ENCODE measurements around the gene PCDHGB5.

The PCDHGB5 gene

DNA sequence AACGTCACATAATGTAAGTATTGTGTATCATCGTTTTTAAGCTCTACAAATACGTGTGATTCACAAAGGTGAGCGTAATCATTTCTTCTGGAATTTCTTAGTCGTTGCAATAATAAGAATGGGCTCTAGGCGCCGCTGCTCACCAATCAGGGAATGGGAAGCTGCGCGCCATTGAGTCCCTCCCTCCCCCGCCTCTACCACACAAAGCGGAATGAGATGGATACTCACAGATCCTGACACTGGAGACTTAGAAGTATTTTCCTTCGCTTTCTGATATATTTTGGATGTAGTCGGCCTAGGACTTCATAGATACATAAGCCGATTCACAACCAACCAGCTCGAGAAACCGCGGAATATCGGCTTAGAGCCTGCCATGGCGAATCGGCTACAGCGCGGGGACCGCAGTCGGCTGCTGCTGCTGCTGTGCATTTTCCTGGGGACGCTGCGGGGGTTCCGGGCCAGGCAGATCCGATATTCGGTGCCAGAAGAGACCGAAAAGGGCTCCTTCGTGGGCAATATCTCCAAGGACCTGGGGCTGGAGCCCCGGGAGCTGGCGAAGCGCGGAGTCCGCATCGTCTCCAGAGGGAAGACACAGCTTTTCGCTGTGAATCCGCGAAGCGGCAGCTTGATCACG lies 23.2 kb downstream of the PCDHGB5 start, which contains the start of gene PCDHGA11:
TSS of gene PCDHGA11 (plus strand) at position 197 of the 634 bp plus-strand sequence. CDS start at position 374, 177 bp downstream.
- no peak for TF ChIP-seq POLR2AphosphoS5 (IDR thresholded peaks at IDR 0.05; ENCODE audit: low read depth)
- TF ChIP-seq, protein P1, sequence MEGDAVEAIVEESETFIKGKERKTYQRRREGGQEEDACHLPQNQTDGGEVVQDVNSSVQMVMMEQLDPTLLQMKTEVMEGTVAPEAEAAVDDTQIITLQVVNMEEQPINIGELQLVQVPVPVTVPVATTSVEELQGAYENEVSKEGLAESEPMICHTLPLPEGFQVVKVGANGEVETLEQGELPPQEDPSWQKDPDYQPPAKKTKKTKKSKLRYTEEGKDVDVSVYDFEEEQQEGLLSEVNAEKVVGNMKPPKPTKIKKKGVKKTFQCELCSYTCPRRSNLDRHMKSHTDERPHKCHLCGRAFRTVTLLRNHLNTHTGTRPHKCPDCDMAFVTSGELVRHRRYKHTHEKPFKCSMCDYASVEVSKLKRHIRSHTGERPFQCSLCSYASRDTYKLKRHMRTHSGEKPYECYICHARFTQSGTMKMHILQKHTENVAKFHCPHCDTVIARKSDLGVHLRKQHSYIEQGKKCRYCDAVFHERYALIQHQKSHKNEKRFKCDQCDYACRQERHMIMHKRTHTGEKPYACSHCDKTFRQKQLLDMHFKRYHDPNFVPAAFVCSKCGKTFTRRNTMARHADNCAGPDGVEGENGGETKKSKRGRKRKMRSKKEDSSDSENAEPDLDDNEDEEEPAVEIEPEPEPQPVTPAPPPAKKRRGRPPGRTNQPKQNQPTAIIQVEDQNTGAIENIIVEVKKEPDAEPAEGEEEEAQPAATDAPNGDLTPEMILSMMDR (IDR thresholded peaks at IDR 0.05; ENCODE audit: insufficient read depth, low read length): peak; percentile 60
- Histone ChIP-seq H3K27ac (replicated peaks) (no peak within 1 kb of the TSS), H3K27me3 (ENCODE audit: insufficient read depth, poor library complexity, severe bottlenecking) (peaks cover 13% of the 10 kb centered on the region), H3K4me3 (replicated peaks; ENCODE audit: insufficient read depth, low read length) (peak within 1 kb of the TSS; percentile 69)
- DNase-seq (ENCODE audit: low read depth in 1 of 2, low spot score in 1 of 2): peak in 1 of 2 experiments; percentile 68

DNA sequence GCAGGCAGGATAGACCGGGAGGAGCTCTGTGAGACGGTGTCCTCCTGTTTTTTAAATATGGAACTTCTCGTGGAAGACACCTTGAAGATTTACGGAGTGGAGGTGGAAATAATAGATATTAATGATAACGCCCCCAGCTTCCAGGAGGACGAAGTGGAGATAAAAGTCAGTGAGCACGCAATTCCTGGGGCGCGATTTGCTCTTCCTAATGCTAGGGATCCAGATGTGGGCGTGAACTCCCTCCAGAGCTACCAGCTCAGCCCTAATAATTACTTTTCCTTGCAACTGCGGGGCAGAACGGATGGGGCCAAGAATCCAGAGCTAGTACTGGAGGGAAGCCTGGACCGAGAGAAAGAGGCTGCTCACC lies 23.7 kb downstream of the PCDHGB5 start:
- TF ChIP-seq, protein P1 (IDR thresholded peaks at IDR 0.05; ENCODE audit: insufficient read depth, low read length): no peak
- TF ChIP-seq SPI1 (IDR thresholded peaks at IDR 0.05; ENCODE audit: borderline replicate concordance, low read depth): no peak
- no peak for TF ChIP-seq GABPA (IDR thresholded peaks at IDR 0.05; ENCODE audit: low read depth)
- TF ChIP-seq, protein P2, sequence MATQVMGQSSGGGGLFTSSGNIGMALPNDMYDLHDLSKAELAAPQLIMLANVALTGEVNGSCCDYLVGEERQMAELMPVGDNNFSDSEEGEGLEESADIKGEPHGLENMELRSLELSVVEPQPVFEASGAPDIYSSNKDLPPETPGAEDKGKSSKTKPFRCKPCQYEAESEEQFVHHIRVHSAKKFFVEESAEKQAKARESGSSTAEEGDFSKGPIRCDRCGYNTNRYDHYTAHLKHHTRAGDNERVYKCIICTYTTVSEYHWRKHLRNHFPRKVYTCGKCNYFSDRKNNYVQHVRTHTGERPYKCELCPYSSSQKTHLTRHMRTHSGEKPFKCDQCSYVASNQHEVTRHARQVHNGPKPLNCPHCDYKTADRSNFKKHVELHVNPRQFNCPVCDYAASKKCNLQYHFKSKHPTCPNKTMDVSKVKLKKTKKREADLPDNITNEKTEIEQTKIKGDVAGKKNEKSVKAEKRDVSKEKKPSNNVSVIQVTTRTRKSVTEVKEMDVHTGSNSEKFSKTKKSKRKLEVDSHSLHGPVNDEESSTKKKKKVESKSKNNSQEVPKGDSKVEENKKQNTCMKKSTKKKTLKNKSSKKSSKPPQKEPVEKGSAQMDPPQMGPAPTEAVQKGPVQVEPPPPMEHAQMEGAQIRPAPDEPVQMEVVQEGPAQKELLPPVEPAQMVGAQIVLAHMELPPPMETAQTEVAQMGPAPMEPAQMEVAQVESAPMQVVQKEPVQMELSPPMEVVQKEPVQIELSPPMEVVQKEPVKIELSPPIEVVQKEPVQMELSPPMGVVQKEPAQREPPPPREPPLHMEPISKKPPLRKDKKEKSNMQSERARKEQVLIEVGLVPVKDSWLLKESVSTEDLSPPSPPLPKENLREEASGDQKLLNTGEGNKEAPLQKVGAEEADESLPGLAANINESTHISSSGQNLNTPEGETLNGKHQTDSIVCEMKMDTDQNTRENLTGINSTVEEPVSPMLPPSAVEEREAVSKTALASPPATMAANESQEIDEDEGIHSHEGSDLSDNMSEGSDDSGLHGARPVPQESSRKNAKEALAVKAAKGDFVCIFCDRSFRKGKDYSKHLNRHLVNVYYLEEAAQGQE (IDR thresholded peaks at IDR 0.05; ENCODE audit: insufficient replicate concordance, low read depth): no peak
- no peak for TF ChIP-seq POLR2AphosphoS5 (IDR thresholded peaks at IDR 0.05; ENCODE audit: low read depth)
- peak overlapping the region; percentile 69 for H3K4me3 ChIP-seq (replicated peaks; ENCODE audit: insufficient read depth, low read length)
- no peak for DNase-seq (ENCODE audit: low read depth in 1 of 2, low spot score in 1 of 2)
- H3K27me3 ChIP-seq (ENCODE audit: insufficient read depth, poor library complexity, severe bottlenecking): peaks cover 13% of the 10 kb centered on the region
- no peak overlapping the region for H3K27ac ChIP-seq (replicated peaks)

DNA sequence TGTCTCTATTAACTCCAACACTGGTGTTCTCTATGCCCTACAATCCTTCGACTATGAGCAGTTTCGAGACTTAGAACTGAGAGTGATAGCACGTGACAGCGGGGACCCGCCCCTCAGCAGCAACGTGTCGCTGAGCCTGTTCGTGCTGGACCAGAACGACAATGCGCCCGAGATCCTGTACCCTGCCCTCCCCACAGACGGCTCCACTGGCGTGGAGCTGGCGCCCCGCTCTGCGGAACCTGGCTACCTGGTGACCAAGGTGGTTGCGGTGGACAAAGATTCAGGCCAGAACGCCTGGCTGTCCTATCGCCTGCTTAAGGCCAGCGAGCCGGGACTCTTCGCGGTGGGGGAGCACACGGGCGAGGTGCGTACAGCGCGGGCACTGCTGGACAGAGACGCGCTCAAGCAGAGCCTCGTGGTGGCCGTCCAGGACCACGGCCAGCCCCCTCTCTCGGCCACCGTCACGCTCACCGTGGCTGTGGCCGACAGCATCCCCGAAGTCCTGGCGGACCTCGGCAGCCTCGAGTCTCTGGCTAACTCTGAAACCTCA lies 25.1 kb downstream of the PCDHGB5 start:
- no peak for TF ChIP-seq POLR2AphosphoS5 (IDR thresholded peaks at IDR 0.05; ENCODE audit: low read depth)
- TF ChIP-seq, protein P2 (IDR thresholded peaks at IDR 0.05; ENCODE audit: insufficient replicate concordance, low read depth): peak; percentile 40
- peaks cover 13% of the 10 kb centered on the region for H3K27me3 ChIP-seq (ENCODE audit: insufficient read depth, poor library complexity, severe bottlenecking)
- no peak for DNase-seq (ENCODE audit: low read depth in 1 of 2, low spot score in 1 of 2)
- no peak overlapping the region for H3K4me3 ChIP-seq (replicated peaks; ENCODE audit: insufficient read depth, low read length)
- H3K27ac ChIP-seq (replicated peaks): no peak overlapping the region

DNA sequence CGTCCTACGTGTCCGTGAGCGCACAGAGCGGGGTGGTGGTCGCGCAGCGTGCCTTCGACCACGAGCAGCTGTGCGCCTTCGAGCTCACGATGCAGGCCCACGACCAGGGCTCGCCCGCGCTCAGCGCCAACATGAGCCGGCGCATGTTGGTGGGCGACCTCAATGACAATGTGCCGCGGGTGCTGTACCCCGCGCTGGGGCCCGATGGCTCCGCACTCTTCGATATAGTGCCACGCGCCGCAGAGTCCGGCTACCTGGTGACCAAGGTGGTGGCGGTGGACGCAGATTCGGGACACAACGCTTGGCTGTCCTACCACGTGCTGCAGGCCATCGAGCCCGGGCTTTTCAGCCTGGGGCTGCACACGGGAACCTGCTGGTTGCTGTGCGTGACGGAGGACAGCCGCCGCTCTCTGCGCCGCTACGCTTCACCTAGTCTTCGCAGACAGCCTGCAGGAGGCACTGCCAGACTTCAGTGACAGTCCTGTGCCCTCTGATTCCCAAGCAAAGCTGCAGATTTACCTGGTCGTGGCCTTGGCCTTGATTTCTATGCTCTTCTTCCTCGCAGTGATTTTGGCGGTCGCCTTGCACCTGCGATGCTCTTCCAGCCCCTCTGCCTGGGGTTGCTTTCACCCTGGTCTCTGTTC lies 30.2 kb downstream of the PCDHGB5 start:
- Histone ChIP-seq H3K27me3 (ENCODE audit: insufficient read depth, poor library complexity, severe bottlenecking) (peaks cover 4% of the 10 kb centered on the region), H3K4me3 (replicated peaks; ENCODE audit: insufficient read depth, low read length) (no peak overlapping the region), H3K27ac (replicated peaks) (no peak overlapping the region)
- no peak for DNase-seq (ENCODE audit: low read depth in 1 of 2, low spot score in 1 of 2)
- TF ChIP-seq POLR2AphosphoS5 (IDR thresholded peaks at IDR 0.05; ENCODE audit: low read depth): no peak
- no peak for TF ChIP-seq GABPA (IDR thresholded peaks at IDR 0.05; ENCODE audit: low read depth)
- TF ChIP-seq, protein P1 (IDR thresholded peaks at IDR 0.05; ENCODE audit: insufficient read depth, low read length): no peak
- TF ChIP-seq SPI1 (IDR thresholded peaks at IDR 0.05; ENCODE audit: borderline replicate concordance, low read depth): no peak
- TF ChIP-seq, protein P2 (IDR thresholded peaks at IDR 0.05; ENCODE audit: insufficient replicate concordance, low read depth): no peak
